IMR-90 (cell line): ENCODE results near the gene CDKN2A. TPM values are rescaled to one million over a fixed set of nuclear protein-coding genes. Genes with fewer than 3 reads are reported as not detected.

Experiments
- ATAC-seq: fragments of 200-7000 bp; cut with Tn5 transposase; 2 replicates; pipeline ENCODE4 v1.9.1; 2020; ENCODE audit warnings: low read depth, mild to moderate bottlenecking, moderate library complexity
- BruUV-seq: library from RNA; stranded (reverse); fragments of 400-500 nt; replicated peaks from 2 replicates; lab custom pipeline; 2021; lab: Mats Ljungman, UMichigan
- CTCF ChIA-PET: fragments of 300-600 bp; formaldehyde crosslinking; extraction: SDS; loops from one replicate; lab custom pipeline; 2021; ENCODE audit warnings: antibody characterized with exemption; lab: Yijun Ruan, JAX
- POLR2A ChIA-PET: fragments of 300-600 bp; sonication (Branson Sonifier 250); formaldehyde crosslinking; loops from one replicate; lab custom pipeline; 2022; ENCODE audit warnings: antibody characterized with exemption; ENCODE audit not compliant: unreplicated experiment; lab: Charles Lee
- DNase-seq: peaks from one replicate; pipeline ENCODE4 v3.0.0; 2013
- H2AFZ ChIP-seq: replicated peaks from 2 replicates; pipeline ENCODE3; 2013; ENCODE audit warnings: low read length, mild to moderate bottlenecking; ENCODE audit not compliant: poor library complexity
- H2AK5ac ChIP-seq: 2 replicates; pipeline ENCODE4 v1.6.1; 2013; ENCODE audit warnings: low read depth, low read length, inconsistent platforms
- H2AK9ac ChIP-seq: replicated peaks from 2 replicates; pipeline ENCODE3; 2013; ENCODE audit warnings: mild to moderate bottlenecking, low read depth, low read length, moderate library complexity; ENCODE audit not compliant: poor library complexity
- H2BK120ac ChIP-seq: 2 replicates; pipeline ENCODE4 v1.6.1; 2013; ENCODE audit warnings: low read depth, low read length, inconsistent platforms
- H2BK15ac ChIP-seq: 3 replicates; pipeline ENCODE4 v1.6.1; 2013; ENCODE audit warnings: low read depth, low read length, inconsistent platforms
- H2BK20ac ChIP-seq: 2 replicates; pipeline ENCODE4 v1.6.1; 2013; ENCODE audit warnings: low read depth, mild to moderate bottlenecking, inconsistent platforms, low read length, moderate library complexity
- H2BK5ac ChIP-seq: 2 replicates; pipeline ENCODE4 v1.6.1; 2013; ENCODE audit warnings: mild to moderate bottlenecking, low read depth, low read length, inconsistent platforms; ENCODE audit not compliant: poor library complexity, severe bottlenecking
- H3K14ac ChIP-seq: replicated peaks from 2 replicates; pipeline ENCODE4 v1.6.1; 2013; ENCODE audit warnings: low read depth, low read length, inconsistent platforms
- H3K18ac ChIP-seq: 2 replicates; pipeline ENCODE4 v1.6.1; 2013; ENCODE audit warnings: low read depth, low read length, control low read depth
- H3K23ac ChIP-seq: 2 replicates; pipeline ENCODE4 v1.6.1; 2013; ENCODE audit warnings: low read depth, low read length, inconsistent platforms
- H3K27ac ChIP-seq: 2 replicates; pipeline ENCODE4 v1.5.1; 2013; ENCODE audit warnings: mild to moderate bottlenecking, control low read depth, low read length; ENCODE audit not compliant: insufficient read depth
- H3K27me3 ChIP-seq: 2 replicates; pipeline ENCODE4 v1.6.1; 2013; ENCODE audit warnings: low read length; ENCODE audit not compliant: control insufficient read depth, insufficient read depth
- H3K36me3 ChIP-seq: 2 replicates; pipeline ENCODE4 v1.6.1; 2013; ENCODE audit warnings: low read length, mixed read lengths; ENCODE audit not compliant: control insufficient read depth, insufficient read depth
- H3K4ac ChIP-seq: 2 replicates; pipeline ENCODE4 v1.6.1; 2013; ENCODE audit warnings: low read depth, low read length, inconsistent platforms
- H3K4me1 ChIP-seq: 2 replicates; pipeline ENCODE4 v1.6.1; 2013; ENCODE audit warnings: low read length, mixed read lengths; ENCODE audit not compliant: control insufficient read depth, insufficient read depth
- H3K4me2 ChIP-seq: 2 replicates; pipeline ENCODE4 v1.6.1; 2013; ENCODE audit warnings: low read depth, mild to moderate bottlenecking, control low read depth, low read length, moderate library complexity
- H3K4me3 ChIP-seq: 2 replicates; pipeline ENCODE4 v1.5.1; 2013; ENCODE audit warnings: low read depth, mild to moderate bottlenecking, control low read depth, low read length, moderate library complexity; ENCODE audit not compliant: insufficient read depth
- H3K56ac ChIP-seq: 2 replicates; pipeline ENCODE4 v1.6.1; 2013; ENCODE audit warnings: low read length, inconsistent platforms; ENCODE audit not compliant: insufficient read depth; ENCODE audit errors: extremely low read depth
- H3K79me1 ChIP-seq, 2 experiments: 2 replicates each; pipeline ENCODE4 v1.6.1; 2013; ENCODE audit warnings: low read length in 2 of 2, inconsistent platforms in 1 of 2, low read depth in 1 of 2
- H3K9ac ChIP-seq: 2 replicates; pipeline ENCODE4 v1.6.1; 2013; ENCODE audit warnings: low read depth, low read length, control low read depth
- H3K9me1 ChIP-seq: 2 replicates; pipeline ENCODE4 v1.6.1; 2013; ENCODE audit warnings: low read length, inconsistent platforms; ENCODE audit not compliant: insufficient read depth
- H3K9me3 ChIP-seq: 2 replicates; pipeline ENCODE4 v1.6.1; 2013; ENCODE audit warnings: low read length; ENCODE audit not compliant: control insufficient read depth, insufficient read depth
- H4K20me1 ChIP-seq: 2 replicates; pipeline ENCODE4 v1.6.1; 2013; ENCODE audit warnings: low read length, inconsistent platforms; ENCODE audit not compliant: insufficient read depth
- H4K5ac ChIP-seq: 2 replicates; pipeline ENCODE4 v1.6.1; 2013; ENCODE audit warnings: mild to moderate bottlenecking, low read depth, low read length, control low read depth
- H4K8ac ChIP-seq, 2 experiments: 2 replicates each; pipeline ENCODE4 v1.6.1; 2013; ENCODE audit warnings: low read depth in 2 of 2, low read length in 2 of 2, control low read depth in 1 of 2, inconsistent platforms in 1 of 2
- H4K91ac ChIP-seq: 2 replicates; pipeline ENCODE4 v1.6.1; 2013; ENCODE audit warnings: low read depth, low read length, inconsistent platforms; ENCODE audit not compliant: insufficient read depth
- BHLHE40 ChIP-seq: fragments of 150-350 bp; IDR thresholded peaks from 2 replicates; pipeline ENCODE4 v1.6.1; 2016; ENCODE audit warnings: mild to moderate bottlenecking, low read depth, low read length
- CEBPB ChIP-seq: IDR thresholded peaks from 2 replicates; pipeline ENCODE4 v1.6.1; 2012; ENCODE audit warnings: low read depth, low read length, improper control_type of control experiment
- FOS ChIP-seq: fragments of 150-350 bp; IDR thresholded peaks from 2 replicates; pipeline ENCODE4 v1.6.1; 2016; ENCODE audit warnings: low read depth, low read length
- MAFK ChIP-seq: IDR thresholded peaks from 2 replicates; pipeline ENCODE4 v1.6.1; 2012; ENCODE audit warnings: low read depth, low read length, improper control_type of control experiment
- MAZ ChIP-seq: IDR thresholded peaks from 2 replicates; pipeline ENCODE4 v1.6.1; 2012; ENCODE audit warnings: low read depth, mild to moderate bottlenecking, low read length, improper control_type of control experiment, moderate library complexity, borderline replicate concordance
- MXI1 ChIP-seq: IDR thresholded peaks from 2 replicates; pipeline ENCODE4 v1.6.1; 2012; ENCODE audit warnings: low read depth, mild to moderate bottlenecking, low read length, moderate library complexity, borderline replicate concordance
- NFE2L2 ChIP-seq: fragments of 150-350 bp; IDR thresholded peaks from 2 replicates; pipeline ENCODE4 v1.6.1; 2016; ENCODE audit warnings: low read depth, mild to moderate bottlenecking, low read length
- POLR2A ChIP-seq: IDR thresholded peaks from 2 replicates; pipeline ENCODE4 v1.6.1; 2012; ENCODE audit warnings: mild to moderate bottlenecking, low read depth, low read length
- RAD21 ChIP-seq: IDR thresholded peaks from 2 replicates; pipeline ENCODE4 v1.6.1; 2012; ENCODE audit warnings: low read length, improper control_type of control experiment
- RCOR1 ChIP-seq: IDR thresholded peaks from 2 replicates; pipeline ENCODE4 v1.6.1; 2012; ENCODE audit warnings: mild to moderate bottlenecking, low read length, improper control_type of control experiment; ENCODE audit not compliant: insufficient replicate concordance
- RFX5 ChIP-seq: IDR thresholded peaks from 2 replicates; pipeline ENCODE4 v1.8.0; 2012; ENCODE audit warnings: low read depth, mild to moderate bottlenecking, low read length, moderate library complexity
- SMC3 ChIP-seq: fragments of 150-350 bp; IDR thresholded peaks from 2 replicates; pipeline ENCODE4 v1.6.1; 2016; ENCODE audit warnings: low read depth, mild to moderate bottlenecking, antibody characterized with exemption, low read length, moderate library complexity
- WGBS, 2 experiments: methylation state at CpG; one replicate each; pipeline versions ENCODE4 v1.1.5 to v1.1.7; 2013; ENCODE audit warnings: missing lambda C conversion rate in 2 of 2; ENCODE audit not compliant: insufficient read length in 1 of 2; ENCODE audit errors: extremely low coverage in 2 of 2; 5-methylcytosine and 5-hydroxymethylcytosine counted together
- dilution Hi-C: fragments of 300-500 bp; cut with HindIII; formaldehyde crosslinking; loops from one replicate; pipeline ENCODE4 v1.14.3; 2018; ENCODE audit warnings: low sequenced_read_pairs; ENCODE audit not compliant: unreplicated experiment
- in situ Hi-C: fragments of 300-500 bp; cut with MboI; formaldehyde crosslinking; loops from 3 replicates; pipeline ENCODE4 v1.14.3; 2019; ENCODE audit warnings: low sequenced_read_pairs, inconsistent platforms, mixed read lengths
- intact Hi-C: fragments of 100-400 bp; cut with micrococcal nuclease; formaldehyde crosslinking; loops from 2 replicates; pipeline ENCODE4 v1.10.0; 2022
- polyA plus RNA-seq, 3 experiments: library from polyadenylated mRNA; depleted of rRNA; stranded (reverse); fragments of >200 nt; gene quantifications; 2 replicates each; pipeline ENCODE4 v1.2.3, GENCODE V29; 2012; ENCODE audit warnings: low replicate concordance in 1 of 3
- total RNA-seq: library from RNA; depleted of rRNA; stranded (reverse); fragments of >200 nt; gene quantifications from 2 replicates; pipeline ENCODE4 v1.2.3, GENCODE V29; 2012
- TF ChIP-seq, protein P1 (sequence below): fragments of 150-350 bp; IDR thresholded peaks from 2 replicates; pipeline ENCODE4 v1.6.1; 2017; ENCODE audit warnings: mild to moderate bottlenecking, antibody characterized with exemption, low read length, low read depth
- TF ChIP-seq, protein P2 (sequence below): conservative IDR thresholded peaks from 2 replicates; pipeline ENCODE4 v1.5.1; 2012; ENCODE audit warnings: mild to moderate bottlenecking, low read depth, low read length, improper control_type of control experiment

The CDKN2A gene
- total and polyA plus RNA-seq, 2 of the 4 experiments (the other 2 are of a cell fraction): 11.3 to 75.3 TPM

- Histone ChIP-seq H3K9ac (no peak overlapping the region), H3K27me3 (peaks cover 55% of the 10 kb centered on the region), H3K4me1 (peaks cover 4% of the 10 kb centered on the region), H3K14ac (no peak overlapping the region), H3K9me3 (peaks cover 12% of the 10 kb centered on the region; the same call in 1 of the 2 replicates), H3K4me2 (no peak overlapping the region), H3K27ac (no peak overlapping the region), H4K20me1 (peaks cover under 1% of the 10 kb centered on the region; the same call in 1 of the 2 replicates), H3K9me1 (no peaks in the 10 kb centered on the region), H2AFZ (no peak overlapping the region), H4K5ac (no peak overlapping the region), H2BK15ac (no peak overlapping the region), H3K4me3 (no peak overlapping the region), H3K79me1 (no peaks in the 10 kb centered on the region), H3K18ac (no peak overlapping the region), H2BK5ac (no peak overlapping the region), H4K8ac (no peak overlapping the region), H2BK20ac (no peak overlapping the region), H3K4ac (no peak overlapping the region), H2AK5ac (no peak overlapping the region), H3K23ac (no peak overlapping the region), H3K36me3 (peaks cover 11% of the 10 kb centered on the region; the same call in 1 of the 2 replicates), H4K91ac (no peak overlapping the region), H2BK120ac (no peak overlapping the region), H2AK9ac (no peak overlapping the region), H3K56ac (no peak overlapping the region)
- in situ Hi-C loops (loop anchor here (10.0 kb wide), 1 partner anchor 154 kb away; no protein-coding TSS in a partner anchor), dilution Hi-C loops (no loop called here), intact Hi-C loops (loop anchor here (5.0 kb wide), 1 partner anchor 137 kb away; no protein-coding TSS in a partner anchor)
- ATAC-seq (no peak), DNase-seq (no peak)
- no TSS peak for BruUV-seq
- WGBS, 2 experiments: 38% methylated on average over 3 of the region's 28 CpGs; no CpG with 5 or more reads in 1 of the 2 experiments
- POLR2A ChIA-PET: no interaction called here
- CTCF ChIA-PET: interaction anchor here (1.2 kb wide), 1 partner anchor 156 kb away, joined by 4 read pairs; no protein-coding TSS in a partner anchor
- TF ChIP-seq BHLHE40: no peak
- no peak for TF ChIP-seq POLR2A
- TF ChIP-seq MAFK: no peak
- no peak for TF ChIP-seq MXI1
- no peak for TF ChIP-seq SMC3
- TF ChIP-seq FOS: no peak
- TF ChIP-seq, protein P1, sequence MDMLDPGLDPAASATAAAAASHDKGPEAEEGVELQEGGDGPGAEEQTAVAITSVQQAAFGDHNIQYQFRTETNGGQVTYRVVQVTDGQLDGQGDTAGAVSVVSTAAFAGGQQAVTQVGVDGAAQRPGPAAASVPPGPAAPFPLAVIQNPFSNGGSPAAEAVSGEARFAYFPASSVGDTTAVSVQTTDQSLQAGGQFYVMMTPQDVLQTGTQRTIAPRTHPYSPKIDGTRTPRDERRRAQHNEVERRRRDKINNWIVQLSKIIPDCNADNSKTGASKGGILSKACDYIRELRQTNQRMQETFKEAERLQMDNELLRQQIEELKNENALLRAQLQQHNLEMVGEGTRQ: no peak
- TF ChIP-seq RAD21: no peak
- no peak for TF ChIP-seq RCOR1
- TF ChIP-seq RFX5: no peak
- TF ChIP-seq, protein P2, sequence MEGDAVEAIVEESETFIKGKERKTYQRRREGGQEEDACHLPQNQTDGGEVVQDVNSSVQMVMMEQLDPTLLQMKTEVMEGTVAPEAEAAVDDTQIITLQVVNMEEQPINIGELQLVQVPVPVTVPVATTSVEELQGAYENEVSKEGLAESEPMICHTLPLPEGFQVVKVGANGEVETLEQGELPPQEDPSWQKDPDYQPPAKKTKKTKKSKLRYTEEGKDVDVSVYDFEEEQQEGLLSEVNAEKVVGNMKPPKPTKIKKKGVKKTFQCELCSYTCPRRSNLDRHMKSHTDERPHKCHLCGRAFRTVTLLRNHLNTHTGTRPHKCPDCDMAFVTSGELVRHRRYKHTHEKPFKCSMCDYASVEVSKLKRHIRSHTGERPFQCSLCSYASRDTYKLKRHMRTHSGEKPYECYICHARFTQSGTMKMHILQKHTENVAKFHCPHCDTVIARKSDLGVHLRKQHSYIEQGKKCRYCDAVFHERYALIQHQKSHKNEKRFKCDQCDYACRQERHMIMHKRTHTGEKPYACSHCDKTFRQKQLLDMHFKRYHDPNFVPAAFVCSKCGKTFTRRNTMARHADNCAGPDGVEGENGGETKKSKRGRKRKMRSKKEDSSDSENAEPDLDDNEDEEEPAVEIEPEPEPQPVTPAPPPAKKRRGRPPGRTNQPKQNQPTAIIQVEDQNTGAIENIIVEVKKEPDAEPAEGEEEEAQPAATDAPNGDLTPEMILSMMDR: no peak
- no peak for TF ChIP-seq NFE2L2
- TF ChIP-seq CEBPB: no peak
- TF ChIP-seq MAZ: no peak
These were observed 24.9 kb downstream of the CDKN2A start for GRCh38 chr9:21969011-21969940.
